Right lobe of liver (tissue), 4 donors: ENCODE data around the gene FGF14.

Experiments
- CTCF ChIP-seq, 4 donors: fragments of 200-600 bp in 3 of 4; fragments of 450-650 bp in 1 of 4; IDR thresholded peaks; one replicate each; pipeline versions ENCODE4 v1.5.1 to v1.8.0; 2016 to 2022; ENCODE audit warnings: antibody characterized with exemption in 4 of 4, mild to moderate bottlenecking in 2 of 4
- POLR2A ChIP-seq: fragments of 450-650 bp; IDR thresholded peaks from one replicate; pipeline ENCODE4 v1.6.1; 2017; ENCODE audit warnings: antibody characterized with exemption, mild to moderate bottlenecking
- donor health status: DM: no; HTN: no; CAD: no.
- donor health status: DM: no; HTN: no; CAD: no.
- donor health status: DM: no; HTN: yes; CAD: no.

GRCh38 chr13:102122147-102122546, 279.7 kb downstream of the FGF14 start:
- TF ChIP-seq POLR2A (no peak), CTCF (IDR thresholded peaks at IDR 0.05) (no peak)
